DMS153 treated with DMSO at 0.1 percent for 48 hours (cell line): ENCODE results near the gene BMF.

Experiments used
- DNase-seq: peaks from one replicate; lab custom pipeline; 2025; ENCODE audit not compliant: unreplicated experiment; lab: John Stamatoyannopoulos, UW

Gene BMF

GRCh38 chr15:40104296-40104864 lies 4.3 kb downstream of the BMF start:
- no peak for DNase-seq

GRCh38 chr15:40103864-40104271 lies 4.8 kb downstream of the BMF start:
- no peak for DNase-seq

- peak; percentile 97 for DNase-seq
These were observed 5.5 kb downstream of the BMF start for GRCh38 chr15:40102897-40103858.

- DNase-seq, result no peak
These were observed 7.5 kb downstream of the BMF start for GRCh38 chr15:40100947-40101905.

GRCh38 chr15:40100123-40100946 lies 8.3 kb downstream of the BMF start:
- DNase-seq, result no peak

GRCh38 chr15:40098489-40099261 lies 10.0 kb downstream of the BMF start:
- DNase-seq, result peak; percentile 26

- no peak for DNase-seq
These were observed 10.7 kb downstream of the BMF start for GRCh38 chr15:40097968-40098476.

- no peak for DNase-seq
These were observed 11.3 kb downstream of the BMF start for GRCh38 chr15:40097096-40097967.

- no peak for DNase-seq
These were observed 12.4 kb downstream of the BMF start for GRCh38 chr15:40096094-40096891.

GRCh38 chr15:40095371-40096093 lies 13.1 kb downstream of the BMF start:
- no peak for DNase-seq

GRCh38 chr15:40094156-40094555 lies 14.5 kb downstream of the BMF start:
- DNase-seq, result no peak

- peak; percentile 10 for DNase-seq
These were observed 15.5 kb downstream of the BMF start for GRCh38 chr15:40092979-40093869.

- peak; percentile 54 for DNase-seq
These were observed 16.3 kb downstream of the BMF start for GRCh38 chr15:40092256-40092978.

GRCh38 chr15:40091861-40092255 lies 16.8 kb downstream of the BMF start:
- DNase-seq, result no peak

GRCh38 chr15:40090774-40091455 lies 17.8 kb downstream of the BMF start:
- DNase-seq, result no peak
